Measurements from ENCODE around the gene SEZ6L2.
"Not testable (repeated sequence)": the region's sequence is repeated elsewhere in the genome, so short reads cannot be mapped to it uniquely, and the experiment has no call there.

SEZ6L2 gene

DNA sequence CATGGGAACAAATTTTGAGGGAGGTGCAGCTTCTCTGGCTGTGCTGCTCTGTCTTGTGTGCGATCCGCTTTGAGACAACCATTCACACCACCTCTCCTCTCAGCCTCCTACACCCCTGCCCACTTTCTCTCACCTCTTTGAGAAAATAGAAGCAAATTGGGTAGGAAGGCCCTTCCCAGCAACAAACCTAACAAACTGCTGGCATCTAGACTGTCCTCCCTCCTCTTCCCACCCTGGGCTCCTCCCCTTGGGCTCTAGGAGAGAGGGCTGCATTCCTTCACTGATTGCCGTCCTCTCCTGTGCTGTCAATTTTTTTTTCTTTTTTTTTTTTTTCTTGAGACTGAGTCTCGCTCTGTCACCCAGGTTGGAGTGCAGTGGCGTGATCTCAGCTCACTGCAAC lies 49.8 kb downstream of the SEZ6L2 start:
- no peak for DNase-seq

DNA sequence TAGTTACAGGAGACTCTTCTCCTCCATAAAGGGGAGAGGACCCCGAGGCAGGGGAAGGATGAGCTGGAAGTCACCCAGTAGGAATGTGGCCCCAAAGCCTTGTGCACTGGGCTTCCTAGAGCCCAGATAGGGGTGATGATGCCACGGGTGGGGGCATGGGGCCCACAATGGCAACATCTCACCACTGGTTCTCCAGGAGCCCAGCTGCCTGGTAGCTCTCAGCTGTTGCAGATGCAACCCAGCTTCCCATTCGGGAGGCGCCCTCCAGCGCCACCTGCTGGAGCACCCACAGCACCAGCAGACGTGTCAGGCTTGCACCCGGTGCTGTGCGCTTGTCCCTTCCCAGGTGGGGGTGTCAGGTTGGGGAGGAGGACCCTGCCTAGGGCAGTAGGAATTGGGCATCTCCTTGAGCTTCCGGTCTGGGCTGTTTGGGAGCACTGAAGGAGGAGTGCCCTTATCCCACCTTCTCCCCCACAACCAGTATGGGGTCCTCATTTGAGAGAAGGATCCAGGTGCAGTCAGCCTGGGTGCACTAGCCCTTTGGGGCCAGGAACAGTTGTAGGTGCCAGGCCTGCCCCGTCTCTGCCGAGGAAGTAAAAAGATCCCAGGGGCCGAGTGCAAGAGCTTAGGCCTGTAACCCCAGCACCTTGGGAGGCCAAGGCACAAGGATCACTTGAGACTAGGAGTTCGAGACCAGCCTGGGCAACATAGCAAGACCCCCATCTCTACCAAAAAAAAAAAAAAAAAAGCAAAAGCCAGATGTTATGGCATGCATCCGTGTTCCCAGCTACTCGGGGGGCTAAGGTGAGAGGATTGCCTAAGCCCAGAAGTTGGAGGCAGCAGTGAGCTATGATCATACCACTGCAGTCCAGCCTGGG lies 50.7 kb downstream of the SEZ6L2 start:
- peak; percentile 58 for DNase-seq

DNA sequence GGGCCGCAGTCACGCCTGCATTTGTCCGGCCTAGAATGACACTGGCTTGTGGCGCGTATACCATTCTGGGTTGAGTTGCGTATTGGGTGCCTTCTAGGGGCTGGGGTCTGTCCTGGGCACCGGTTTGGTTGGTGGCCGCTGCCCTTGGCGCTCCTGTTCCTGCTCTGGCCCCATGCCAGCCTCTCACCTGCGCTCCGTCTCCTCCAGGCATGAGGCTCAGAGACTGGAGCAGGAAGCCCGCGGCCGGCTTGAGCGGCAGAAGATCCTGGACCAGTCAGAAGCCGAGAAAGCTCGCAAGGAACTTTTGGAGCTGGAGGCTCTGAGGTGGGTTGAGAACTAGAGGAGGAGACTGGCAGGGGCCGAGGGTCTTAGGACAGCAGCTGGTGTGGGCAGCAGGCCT lies 53.7 kb downstream of the SEZ6L2 start:
- no peak for DNase-seq

DNA sequence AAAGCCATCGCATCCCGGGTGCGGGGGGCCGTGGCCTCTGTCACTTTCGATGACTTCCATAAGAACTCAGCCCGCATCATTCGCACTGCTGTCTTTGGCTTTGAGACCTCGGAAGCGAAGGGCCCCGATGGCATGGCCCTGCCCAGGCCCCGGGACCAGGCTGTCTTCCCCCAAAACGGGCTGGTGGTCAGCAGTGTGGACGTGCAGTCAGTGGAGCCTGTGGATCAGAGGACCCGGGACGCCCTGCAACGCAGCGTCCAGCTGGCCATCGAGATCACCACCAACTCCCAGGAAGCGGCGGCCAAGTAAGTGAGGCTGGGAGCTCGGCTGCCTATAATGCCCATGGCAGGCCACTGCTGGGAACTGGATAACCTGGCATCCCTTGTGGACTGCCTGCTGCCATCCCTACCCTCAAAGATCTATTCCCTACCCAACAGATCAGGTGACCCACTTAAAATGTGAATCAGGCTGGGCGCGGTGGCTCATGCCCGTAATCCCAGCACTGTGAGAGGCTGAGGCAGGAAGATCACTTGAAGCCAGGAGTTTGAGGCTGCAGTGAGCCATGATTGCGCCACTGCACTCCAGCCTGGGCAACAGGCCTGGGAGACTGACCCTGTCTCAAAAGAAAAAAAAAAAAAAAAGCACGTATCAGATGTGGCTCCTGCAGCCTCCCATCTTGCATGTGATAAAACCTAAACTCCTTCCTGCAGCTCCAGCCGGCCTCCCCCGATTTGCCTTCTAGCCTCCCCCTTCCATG lies 54.6 kb downstream of the SEZ6L2 start:
- DNase-seq = no peak

DNA sequence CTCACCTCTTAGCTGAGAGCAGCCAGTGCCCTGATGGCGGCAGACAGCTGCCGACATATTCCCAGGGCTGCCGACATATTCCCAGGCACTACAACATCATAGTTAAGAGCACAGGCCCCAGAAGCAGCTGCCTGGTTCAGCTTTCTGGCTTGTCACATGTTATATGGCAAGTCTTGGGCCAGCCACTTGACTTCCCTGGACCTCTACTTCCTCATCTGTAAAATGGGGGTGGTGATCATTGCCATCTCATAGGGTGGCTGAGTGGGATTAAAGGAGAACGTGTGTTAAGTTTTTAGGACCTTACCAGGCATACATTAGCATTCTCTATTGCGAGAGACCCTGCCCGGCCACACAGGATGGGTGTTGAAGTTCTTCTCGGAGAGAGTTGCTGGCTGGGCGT lies 55.4 kb downstream of the SEZ6L2 start:
- DNase-seq = no peak

DNA sequence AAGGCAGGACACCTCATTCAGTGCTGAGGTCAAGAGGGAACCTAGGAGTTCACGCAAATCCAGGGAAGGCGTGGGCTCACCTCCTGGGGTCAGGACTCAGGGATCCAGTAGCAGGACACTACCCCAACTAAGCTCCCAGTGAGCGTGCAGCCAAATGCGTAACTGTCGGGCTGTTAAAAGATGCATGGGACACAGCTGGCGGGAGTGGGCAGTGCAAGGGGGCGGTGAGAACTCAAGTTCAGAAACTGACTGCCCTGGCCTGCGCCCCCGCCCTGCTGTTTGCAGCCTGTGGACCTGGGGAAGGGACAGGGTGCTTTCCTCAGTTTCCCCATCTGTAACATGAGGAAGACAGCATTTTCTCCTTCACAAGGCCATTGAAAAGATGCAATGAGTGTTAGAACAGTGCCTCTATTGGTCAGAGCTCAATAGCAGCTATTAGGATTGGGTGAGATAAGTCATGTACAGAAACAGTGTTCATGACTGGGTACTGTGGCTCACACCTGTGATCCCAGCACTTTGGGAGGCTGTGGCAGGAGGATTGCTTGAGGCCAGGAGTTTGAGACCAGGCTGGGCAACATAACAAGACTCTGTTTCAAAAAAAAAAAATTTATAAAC lies 56.5 kb downstream of the SEZ6L2 start:
- DNase-seq = no peak

DNA sequence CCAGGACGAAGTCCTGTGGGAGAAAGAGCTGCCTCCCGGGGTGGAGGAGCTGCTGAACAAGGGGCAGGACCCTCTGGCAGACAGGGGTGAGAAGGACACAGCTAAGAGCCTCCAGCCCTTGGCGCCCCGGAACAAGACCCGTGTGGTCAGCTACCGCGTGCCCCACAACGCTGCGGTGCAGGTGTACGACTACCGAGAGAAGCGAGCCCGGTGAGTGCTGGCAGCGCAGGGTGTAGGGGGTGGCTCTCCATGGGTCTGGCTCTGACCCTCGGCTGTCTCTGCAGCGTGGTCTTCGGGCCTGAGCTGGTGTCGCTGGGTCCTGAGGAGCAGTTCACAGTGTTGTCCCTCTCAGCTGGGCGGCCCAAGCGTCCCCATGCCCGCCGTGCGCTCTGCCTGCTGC lies 57.7 kb downstream of the SEZ6L2 start:
- no peak for DNase-seq

DNA sequence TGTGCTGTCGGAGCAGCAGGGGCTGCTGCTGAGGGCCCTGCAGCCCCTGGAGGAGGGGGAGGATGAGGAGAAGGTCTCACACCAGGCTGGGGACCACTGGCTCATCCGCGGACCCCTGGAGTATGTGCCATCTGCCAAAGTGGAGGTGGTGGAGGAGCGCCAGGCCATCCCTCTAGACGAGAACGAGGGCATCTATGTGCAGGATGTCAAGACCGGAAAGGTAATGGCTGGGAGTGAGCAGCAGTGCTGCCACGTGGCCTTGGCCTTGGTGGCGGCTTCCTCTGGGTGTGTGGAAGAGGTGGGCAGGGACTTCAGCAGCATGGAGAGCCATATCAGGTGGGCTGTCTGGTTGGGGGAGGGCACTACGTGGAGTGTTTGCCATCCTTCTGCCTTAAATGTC lies 59.1 kb downstream of the SEZ6L2 start:
- no peak for DNase-seq

DNA sequence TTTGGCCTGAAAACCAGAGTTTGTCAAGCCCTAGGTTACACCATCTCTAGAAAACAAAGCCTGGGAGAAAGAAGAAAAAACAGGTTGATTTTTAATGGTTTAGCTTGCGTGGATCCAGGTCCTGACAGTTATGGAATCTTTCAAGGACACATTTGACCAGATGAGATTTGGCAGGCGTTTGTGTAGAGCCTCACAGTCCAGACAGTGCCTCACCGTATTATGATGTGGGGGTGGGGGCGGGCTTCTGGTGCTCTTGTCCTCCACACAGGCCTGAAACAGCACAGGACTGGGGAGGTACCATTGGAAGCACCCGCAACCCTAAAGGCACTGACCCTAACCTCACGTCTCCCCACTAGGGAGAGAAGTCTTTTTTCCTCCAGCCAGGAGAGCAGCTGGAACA lies 59.5 kb downstream of the SEZ6L2 start:
- DNase-seq = no peak

DNA sequence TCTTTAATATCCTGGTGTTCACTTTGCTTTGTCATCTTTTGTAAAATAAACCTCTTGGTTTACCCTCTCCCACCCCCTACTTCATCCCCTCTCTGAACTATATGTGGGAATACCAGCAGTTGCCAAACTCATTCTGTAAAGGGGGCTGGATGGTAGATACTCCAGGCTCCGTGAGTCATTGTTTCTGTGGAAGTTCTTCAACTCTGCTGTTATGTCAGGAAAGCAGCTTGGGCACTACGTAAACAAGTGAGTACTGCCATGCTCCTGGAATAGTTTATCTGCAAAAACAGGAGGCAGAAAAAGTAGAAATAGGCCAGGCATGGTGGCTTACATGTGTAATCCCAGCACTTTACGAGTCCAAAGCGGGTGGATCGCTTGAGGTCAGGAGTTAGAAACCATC lies 61.5 kb downstream of the SEZ6L2 start:
- DNase-seq = no peak

DNA sequence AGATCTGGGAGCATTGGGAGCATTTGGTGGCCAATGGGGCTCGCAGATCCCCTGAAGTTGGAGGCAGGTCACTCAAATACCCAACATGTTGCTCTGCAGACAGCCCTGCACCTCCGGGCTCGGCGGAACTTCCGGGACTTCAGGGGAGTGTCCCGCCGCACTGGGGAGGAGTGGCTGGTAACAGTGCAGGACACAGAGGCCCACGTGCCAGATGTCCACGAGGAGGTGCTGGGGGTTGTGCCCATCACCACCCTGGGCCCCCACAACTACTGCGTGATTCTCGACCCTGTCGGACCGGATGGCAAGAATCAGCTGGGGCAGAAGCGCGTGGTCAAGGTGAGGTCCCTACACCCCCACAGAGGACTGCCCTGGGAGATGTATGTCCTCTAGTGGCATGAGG lies 62.7 kb downstream of the SEZ6L2 start:
- no peak for DNase-seq

DNA sequence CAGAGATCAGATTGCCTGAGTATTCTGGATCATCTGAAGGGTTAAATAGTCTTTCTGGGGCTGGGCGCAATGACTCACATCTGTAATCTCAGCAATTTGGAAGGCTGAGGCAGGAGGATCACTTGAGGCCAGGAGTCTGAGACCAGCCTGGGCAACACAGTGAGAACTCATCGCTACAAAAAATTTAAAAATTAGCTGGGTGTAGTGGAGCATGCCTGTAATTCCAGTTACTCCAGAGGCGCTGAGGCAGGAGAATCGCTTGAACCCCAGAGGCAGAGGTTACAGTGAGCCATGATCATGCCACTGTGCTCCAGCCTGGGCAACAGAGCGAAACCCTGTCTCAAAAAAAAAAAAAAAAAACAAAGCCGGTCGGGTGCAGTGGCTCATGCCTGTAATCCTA lies 63.4 kb downstream of the SEZ6L2 start:
- DNase-seq = no peak

DNA sequence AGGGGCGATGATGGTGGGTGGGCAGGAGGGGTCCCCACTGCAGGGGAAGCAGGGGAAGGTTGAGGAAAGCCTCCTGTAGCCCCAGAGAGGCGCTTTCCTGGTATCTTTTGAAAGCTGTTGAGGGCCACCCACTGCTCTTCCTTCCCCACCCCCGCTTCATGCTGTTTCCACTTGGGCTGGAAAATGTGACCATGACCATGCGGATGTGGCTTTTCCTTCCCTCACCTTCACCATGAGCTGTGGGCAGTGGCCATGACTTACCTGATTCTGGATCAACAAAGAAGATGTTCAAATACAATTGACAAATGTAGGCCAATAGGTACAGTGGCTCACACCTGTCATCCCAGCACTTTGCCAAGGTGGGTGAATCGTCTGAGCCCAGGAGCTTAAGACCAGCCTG lies 65.3 kb downstream of the SEZ6L2 start:
- no peak for DNase-seq

DNA sequence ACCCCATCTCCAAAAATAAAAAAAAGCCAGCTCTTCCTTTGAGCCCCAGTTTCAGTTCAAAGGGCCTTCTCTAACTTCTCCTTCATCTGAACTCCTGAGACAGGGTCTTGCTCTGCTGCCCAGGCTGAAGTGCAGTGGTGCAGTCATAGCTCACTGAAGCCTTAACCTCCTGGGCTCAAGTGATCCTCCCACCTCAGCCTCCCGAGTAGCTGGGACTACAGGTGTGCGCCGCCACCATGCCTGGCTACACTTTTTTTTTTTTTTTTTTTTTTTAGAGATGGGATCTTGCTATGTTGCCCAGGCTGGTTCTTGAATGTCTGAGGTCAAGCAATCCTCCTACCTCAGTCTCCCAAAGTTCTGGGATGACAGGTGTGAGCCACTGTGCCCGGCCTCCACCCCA lies 66.1 kb downstream of the SEZ6L2 start:
- not testable (repeated sequence) for DNase-seq

DNA sequence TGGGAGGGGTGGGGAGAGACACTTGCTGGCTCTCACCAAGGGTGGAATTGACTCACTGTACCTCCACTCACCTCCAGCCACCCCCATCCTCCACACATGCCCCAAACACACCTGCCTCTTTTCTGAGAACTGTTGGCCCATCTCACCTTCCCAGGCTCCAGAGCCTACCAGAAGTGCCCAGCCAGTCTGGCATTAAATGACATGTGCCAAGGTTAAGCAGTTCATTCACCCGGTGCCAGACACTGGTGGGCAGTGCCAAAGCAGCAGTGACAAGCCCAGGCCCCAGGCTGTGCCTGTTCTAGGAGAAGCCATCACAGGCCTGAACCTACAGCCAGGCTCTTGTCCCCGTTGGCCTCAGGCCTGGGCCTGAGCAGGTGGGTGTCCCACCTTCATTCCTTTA lies 67.9 kb downstream of the SEZ6L2 start:
- DNase-seq = no peak

DNA sequence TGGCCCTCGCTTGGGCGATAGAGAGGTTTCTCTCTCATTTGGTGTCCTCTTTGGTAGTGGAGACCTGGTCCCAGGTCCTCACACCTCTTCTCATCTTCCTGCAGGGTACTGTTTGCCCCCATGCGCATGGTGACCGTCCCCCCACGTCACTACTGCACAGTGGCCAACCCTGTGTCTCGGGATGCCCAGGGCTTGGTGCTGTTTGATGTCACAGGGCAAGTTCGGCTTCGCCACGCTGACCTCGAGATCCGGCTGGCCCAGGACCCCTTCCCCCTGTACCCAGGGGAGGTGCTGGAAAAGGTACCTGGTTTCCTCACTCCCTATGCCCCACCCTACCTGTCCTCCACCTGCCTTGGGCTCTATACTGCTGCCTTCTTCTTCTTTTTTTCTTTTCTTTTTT lies 68.6 kb downstream of the SEZ6L2 start:
- DNase-seq = no peak

DNA sequence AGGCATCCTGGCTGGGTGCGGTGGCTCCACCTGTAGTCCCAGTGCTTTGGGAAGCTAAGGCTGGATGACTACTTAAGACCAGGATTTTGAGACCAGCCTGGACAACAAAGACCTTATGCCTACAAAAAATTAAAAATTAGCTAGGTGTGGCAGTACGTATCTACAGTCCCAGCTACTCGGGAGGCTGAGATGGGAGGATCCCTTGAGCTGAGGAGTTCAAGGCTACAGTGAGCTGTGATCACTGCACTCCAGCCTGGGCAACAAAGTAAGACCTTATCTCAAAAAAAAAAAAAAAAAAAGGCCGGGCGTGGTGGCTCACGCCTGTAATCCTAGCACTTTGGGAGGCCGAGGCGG lies 73.0 kb downstream of the SEZ6L2 start:
- DNase-seq = no peak

DNA sequence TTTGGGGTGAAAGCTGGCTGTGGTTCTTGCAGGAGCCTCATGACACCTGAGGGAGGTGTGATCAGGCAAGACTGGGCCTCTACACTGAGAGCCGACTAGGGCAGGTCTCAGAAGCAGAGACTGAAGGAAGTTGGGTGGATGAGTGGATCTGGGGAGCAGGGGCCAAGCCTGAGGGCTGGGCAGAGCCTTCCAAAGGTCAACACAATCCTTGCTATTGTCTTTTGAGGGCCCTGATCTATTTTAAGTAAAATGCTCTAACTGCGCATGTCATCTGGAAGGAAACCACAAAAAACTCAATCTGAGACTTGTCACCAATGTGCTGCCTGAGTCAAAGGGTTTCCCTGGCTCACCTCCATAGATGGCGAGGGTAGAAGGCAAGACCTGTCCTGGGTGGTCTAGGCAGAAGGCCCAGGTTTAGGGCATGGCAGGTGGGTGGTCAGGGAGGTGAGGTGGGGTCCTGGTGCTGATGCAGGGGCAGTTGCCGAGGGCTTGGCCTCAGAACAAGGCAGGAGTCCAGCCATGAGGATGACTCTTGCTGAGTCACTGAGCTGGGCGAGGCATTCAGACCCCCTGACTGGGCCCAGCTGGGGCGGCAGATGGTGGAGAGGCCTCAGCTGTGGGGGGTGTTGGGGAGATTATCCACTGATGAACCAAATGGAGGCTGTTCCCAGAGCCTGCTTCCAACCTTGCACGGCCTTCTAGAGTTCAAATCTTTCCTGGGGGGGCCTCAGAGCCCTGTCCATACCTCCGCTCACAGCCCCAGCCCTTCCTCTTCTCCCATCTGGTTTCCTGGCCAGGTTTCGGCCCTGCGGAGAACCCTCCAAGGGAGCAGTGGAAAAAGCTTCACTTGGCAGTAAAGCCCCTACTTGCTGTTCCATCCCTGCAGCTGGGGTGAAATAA lies 74.0 kb downstream of the SEZ6L2 start:
- DNase-seq = peak; percentile 60

DNA sequence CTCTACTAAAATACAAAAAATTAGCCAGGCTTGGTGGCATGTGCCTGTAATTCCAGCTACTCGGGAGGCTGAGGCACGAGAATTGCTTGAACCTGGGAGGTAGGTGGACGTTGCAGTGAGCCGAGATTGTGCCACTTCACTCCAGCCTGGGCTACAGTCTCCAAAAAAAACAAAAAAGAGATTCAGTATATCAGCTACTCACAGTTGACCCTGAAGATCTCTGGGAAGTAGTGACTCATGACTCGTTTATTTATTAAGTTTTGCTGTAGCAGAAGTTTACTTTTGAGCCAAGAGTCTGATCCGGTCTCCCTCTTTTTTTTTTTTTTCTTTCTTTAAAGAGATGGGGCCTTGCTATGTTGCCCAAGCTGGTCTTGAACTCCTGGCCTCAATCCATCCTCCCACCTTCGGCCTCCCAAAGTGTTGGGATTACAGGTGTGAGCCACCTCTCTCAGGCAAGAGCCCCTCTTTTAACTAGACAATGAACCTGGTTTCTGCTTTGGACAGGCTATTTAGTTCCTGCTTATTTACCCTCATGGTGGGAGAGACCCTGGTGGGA lies 74.7 kb downstream of the SEZ6L2 start:
- no peak for DNase-seq

DNA sequence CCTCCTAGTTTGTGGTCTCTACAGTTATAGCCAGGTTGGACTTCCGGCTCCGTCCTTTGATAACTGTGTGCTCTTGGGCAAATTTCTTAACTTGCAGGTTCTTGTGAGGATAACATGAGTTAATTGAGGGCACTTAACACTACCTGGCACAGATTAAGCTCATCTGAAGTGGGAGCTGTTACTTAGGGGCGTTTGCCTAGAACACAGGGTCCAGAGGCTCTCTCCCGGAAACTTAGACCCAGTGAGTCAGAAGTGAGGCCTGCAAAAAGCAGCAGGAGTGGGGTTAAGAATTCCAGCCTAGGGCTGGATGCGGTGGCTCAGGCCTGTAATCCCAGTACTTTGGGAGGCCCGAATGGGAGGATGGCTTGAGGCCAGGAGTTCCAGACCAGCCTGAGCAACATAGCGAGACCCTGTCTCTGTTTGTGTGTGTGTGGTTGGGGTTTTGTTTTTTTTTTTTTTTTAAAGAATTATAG lies 77.7 kb downstream of the SEZ6L2 start:
- DNase-seq = peak; percentile 38
